NB4 (cell line): ENCODE data around the gene DSCAML1.

ENCODE experiments used
- DNase-seq: peaks from one replicate; pipeline ENCODE4 v3.0.0; 2010; ENCODE audit warnings: low read depth
- H3K4me3 ChIP-seq: one replicate; pipeline ENCODE4 v1.5.1; 2011; ENCODE audit warnings: mild to moderate bottlenecking, low read depth, low read length, moderate library complexity
- MYC ChIP-seq: IDR thresholded peaks from 2 replicates; pipeline ENCODE4 v1.6.1; 2011; ENCODE audit warnings: low read depth, low read length
- POLR2A ChIP-seq: IDR thresholded peaks from 2 replicates; pipeline ENCODE4 v1.6.1; 2011; ENCODE audit warnings: mild to moderate bottlenecking; ENCODE audit not compliant: insufficient read length; ENCODE audit errors: extremely low read depth
- TF ChIP-seq, protein P1 (sequence below): IDR thresholded peaks from 2 replicates; pipeline ENCODE4 v1.6.1; 2011; ENCODE audit warnings: low read depth, low read length
- TF ChIP-seq, protein P2 (sequence below): IDR thresholded peaks from one replicate; pipeline ENCODE4 v1.5.1; 2012; ENCODE audit warnings: low read depth, low read length

Gene DSCAML1

DNA sequence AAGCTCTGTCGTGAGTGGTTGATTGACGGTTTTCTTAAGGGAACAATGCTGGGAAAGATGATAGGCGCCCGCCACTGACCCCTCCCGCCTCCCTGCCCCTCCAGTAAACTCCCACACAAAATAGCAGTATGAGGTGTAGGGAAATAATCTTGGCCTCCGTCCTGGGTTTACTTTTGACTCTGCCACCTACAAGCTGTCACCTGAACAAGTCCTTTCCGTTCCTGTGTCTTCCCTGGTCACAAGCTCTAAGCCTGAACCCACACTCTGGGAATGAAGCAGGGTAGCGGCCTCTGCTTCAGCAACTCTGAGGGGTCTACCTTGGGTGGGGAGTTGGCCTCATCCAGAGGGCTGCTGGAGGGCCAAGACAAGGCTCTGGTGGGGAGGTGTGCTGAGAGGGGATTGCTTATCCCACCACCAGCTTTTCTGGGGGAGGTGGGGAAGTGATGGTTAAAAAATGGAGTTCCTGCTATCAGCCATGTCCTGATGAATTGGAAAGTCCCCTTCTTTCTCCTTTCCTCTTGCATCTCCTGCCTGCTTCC is 381.6 kb downstream of the DSCAML1 start:
- DNase-seq: no peak
- TF ChIP-seq POLR2A (no peak), MYC (no peak)
- TF ChIP-seq, protein P1, sequence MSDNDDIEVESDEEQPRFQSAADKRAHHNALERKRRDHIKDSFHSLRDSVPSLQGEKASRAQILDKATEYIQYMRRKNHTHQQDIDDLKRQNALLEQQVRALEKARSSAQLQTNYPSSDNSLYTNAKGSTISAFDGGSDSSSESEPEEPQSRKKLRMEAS: no peak
- H3K4me3 ChIP-seq: no peak overlapping the region

DNA sequence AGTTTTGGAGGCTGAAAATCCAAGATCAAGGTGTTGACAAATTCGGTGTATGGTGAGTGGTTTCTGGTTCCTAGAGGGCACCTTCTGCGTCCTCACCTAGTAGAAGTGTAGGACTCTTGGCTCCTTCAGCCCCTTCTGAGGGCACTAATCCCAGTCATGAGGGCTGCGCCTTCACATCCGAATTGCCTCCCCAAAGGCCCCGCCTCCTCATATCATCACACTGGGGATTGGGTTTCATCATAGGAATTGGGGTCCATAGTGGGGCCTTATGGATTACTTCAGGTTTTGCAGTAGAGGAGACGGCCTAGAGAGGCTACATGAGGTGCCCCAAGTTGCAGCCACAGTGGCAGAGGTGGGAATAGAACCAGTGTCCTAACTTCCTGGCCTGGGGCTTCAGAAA is 382.3 kb downstream of the DSCAML1 start:
- H3K4me3 ChIP-seq: no peak overlapping the region
- no peak for DNase-seq
- TF ChIP-seq, protein P2, sequence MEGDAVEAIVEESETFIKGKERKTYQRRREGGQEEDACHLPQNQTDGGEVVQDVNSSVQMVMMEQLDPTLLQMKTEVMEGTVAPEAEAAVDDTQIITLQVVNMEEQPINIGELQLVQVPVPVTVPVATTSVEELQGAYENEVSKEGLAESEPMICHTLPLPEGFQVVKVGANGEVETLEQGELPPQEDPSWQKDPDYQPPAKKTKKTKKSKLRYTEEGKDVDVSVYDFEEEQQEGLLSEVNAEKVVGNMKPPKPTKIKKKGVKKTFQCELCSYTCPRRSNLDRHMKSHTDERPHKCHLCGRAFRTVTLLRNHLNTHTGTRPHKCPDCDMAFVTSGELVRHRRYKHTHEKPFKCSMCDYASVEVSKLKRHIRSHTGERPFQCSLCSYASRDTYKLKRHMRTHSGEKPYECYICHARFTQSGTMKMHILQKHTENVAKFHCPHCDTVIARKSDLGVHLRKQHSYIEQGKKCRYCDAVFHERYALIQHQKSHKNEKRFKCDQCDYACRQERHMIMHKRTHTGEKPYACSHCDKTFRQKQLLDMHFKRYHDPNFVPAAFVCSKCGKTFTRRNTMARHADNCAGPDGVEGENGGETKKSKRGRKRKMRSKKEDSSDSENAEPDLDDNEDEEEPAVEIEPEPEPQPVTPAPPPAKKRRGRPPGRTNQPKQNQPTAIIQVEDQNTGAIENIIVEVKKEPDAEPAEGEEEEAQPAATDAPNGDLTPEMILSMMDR: no peak
- TF ChIP-seq MYC (no peak), POLR2A (no peak)
- TF ChIP-seq, protein P1: no peak

DNA sequence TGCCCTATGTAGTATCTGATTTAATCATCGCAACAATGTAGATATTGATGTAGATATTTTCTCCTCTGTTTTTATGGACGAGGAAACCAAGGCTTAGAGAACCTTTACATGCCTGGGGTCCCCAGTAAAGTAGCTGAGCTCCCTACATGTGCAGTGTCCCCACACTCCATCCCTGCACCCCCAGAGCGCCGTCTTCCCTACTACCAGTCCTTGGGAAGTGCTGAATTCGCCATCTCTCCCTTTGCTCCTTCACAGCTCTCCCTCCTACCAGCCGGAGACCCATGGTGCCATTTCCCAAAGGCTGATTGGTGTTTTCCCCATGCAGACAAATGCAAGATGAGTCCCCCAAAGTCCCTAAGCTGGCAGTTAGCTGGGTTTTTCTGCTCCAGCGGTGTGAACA is 383.4 kb downstream of the DSCAML1 start:
- TF ChIP-seq, protein P2: no peak
- no peak for TF ChIP-seq MYC
- no peak for TF ChIP-seq POLR2A
- TF ChIP-seq, protein P1: no peak
- DNase-seq: no peak
- H3K4me3 ChIP-seq: no peak overlapping the region

DNA sequence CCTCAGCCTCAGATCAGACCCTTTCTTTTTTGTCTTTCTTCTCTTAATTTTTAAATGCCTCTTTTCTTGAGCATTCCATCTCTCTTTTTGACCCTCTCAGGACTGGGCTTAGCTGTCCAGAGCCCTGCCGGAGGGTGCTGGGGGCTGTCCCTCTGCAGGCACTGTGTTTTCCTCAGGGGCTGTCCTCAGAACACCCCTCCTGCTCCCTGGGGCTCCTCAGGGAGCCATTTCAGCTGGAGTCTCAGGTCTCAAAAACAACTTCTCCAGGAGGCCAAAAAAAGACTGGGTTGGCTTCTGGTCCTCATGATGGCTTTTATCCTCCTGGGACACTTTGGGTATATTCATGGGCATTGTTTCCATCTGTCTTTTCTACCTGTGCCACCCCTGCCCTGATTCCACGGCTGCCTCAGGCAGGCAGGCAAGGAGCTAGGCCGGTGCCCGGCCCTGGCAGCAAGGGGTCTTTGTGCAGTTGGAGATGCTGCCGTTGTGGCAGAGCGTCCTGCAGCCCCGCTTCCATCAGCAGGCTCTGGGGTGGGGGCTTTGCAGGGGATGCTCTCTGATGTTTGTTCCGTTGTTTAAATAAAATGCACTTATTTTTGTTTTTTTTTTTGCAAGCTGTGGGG is 384.3 kb downstream of the DSCAML1 start:
- TF ChIP-seq, protein P2: no peak
- TF ChIP-seq, protein P1: no peak
- no peak for TF ChIP-seq POLR2A
- no peak for TF ChIP-seq MYC
- no peak for DNase-seq
- no peak overlapping the region for H3K4me3 ChIP-seq

DNA sequence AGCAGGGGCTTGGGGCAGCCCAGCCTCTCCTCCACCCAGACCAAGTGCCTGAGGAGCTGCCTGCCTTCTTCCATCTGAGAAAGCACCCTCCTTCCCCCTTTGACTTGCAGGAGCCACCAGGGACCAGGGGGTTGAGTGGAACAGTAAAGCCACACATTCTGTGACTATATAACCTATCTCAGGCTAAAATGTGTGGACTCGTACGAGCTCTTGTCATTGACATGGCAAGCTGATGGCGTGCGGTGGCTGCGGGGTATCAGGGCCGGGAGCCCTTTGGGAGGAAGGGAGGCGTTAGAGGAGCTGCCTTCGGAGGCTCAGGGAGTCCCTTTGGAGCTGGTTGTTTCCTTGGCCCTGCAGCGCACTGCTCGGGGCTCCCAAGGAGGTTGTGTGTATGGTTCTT is 384.8 kb downstream of the DSCAML1 start:
- H3K4me3 ChIP-seq: no peak overlapping the region
- DNase-seq: no peak
- TF ChIP-seq, protein P2: no peak
- TF ChIP-seq, protein P1: no peak
- TF ChIP-seq MYC: no peak
- TF ChIP-seq POLR2A: no peak

DNA sequence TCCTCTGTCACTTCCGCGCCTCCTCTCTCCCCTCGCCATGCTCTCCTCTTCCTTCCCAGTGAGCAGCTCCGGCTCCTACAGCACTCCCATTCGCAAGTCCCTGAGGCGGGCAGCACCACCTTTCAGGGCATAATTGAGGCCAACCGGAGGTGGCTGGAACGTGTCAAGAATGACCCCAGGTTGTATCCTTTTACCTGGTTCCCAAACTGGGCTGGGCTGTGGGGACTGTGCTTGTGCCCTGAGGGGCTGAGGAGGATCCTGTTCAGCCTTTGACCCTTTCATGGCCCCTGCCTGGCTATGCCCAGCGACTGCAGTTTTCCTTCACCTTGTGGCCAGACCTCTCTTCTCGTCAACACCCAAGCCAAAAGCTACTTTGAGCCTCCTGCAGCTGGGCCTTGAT is 385.3 kb downstream of the DSCAML1 start:
- DNase-seq: no peak
- TF ChIP-seq, protein P2: no peak
- TF ChIP-seq POLR2A (no peak), MYC (no peak)
- TF ChIP-seq, protein P1: no peak
- no peak overlapping the region for H3K4me3 ChIP-seq
